Epithelial cell of proximal tubule (primary cell): ENCODE results near the gene GPR173. TPM values are rescaled to one million over a fixed set of nuclear protein-coding genes. Genes with fewer than 3 reads are reported as not detected.

Experiments
- DNase-seq: peaks from one replicate; pipeline ENCODE4 v3.0.0-alpha.2; 2011; ENCODE audit warnings: low read depth
- H3K4me3 ChIP-seq: 2 replicates; pipeline ENCODE4 v1.5.1; 2011; ENCODE audit warnings: low read depth, mild to moderate bottlenecking, low read length
- total RNA-seq: library from RNA; depleted of rRNA; stranded (reverse); fragments of >200 nt; gene quantifications from 2 replicates; pipeline ENCODE4 v1.2.3, GENCODE V29; 2015
- TF ChIP-seq, protein P1 (sequence below): conservative IDR thresholded peaks from 2 replicates; pipeline ENCODE4 v1.5.1; 2012; ENCODE audit warnings: low read depth, mild to moderate bottlenecking, low read length

GPR173 gene
- total RNA-seq, 1 donor from 2014 or later, result 2.2 TPM

DNA sequence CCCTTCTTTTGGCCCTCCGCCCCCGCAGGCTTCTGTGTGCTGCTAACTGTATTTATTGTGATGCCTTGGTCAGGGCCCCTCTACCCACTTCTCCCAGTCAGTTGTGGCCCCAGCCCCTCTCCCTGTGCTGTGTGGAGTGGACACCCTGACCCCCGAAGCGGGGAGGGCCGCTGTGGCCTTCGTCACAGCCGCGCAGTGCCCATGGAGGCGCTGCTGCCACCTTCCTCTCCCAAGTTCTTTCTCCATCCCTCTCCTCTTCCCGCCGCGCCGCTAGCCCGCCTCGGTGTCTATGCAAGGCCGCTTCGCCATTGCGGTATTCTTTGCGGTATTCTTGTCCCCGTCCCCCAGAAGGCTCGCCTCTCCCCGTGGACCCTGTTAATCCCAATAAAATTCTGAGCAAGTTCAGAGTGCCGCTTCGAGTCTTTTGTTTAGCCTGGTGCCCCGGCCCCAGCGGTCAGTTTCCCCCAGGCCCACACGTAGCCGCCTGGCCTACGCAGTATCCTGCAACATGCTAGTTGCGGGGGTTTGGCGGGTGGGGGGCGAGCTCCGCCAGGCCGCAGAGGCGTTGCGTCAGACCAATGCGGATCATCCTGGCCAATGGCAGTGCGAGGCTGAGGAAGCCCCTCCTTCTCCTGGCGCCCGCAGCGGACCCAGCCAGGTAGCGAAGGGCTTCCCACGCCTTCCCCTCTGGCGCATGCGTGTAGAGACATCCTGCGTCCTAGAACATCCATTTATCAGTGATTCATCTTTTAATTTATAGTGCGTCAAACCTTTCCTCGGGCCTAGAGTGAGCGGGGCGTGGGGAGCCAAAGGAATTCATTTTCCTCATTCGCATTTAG, 39.8 kb downstream of the GPR173 start:
- peak overlapping the region; percentile 55 for H3K4me3 ChIP-seq
- TF ChIP-seq, protein P1, sequence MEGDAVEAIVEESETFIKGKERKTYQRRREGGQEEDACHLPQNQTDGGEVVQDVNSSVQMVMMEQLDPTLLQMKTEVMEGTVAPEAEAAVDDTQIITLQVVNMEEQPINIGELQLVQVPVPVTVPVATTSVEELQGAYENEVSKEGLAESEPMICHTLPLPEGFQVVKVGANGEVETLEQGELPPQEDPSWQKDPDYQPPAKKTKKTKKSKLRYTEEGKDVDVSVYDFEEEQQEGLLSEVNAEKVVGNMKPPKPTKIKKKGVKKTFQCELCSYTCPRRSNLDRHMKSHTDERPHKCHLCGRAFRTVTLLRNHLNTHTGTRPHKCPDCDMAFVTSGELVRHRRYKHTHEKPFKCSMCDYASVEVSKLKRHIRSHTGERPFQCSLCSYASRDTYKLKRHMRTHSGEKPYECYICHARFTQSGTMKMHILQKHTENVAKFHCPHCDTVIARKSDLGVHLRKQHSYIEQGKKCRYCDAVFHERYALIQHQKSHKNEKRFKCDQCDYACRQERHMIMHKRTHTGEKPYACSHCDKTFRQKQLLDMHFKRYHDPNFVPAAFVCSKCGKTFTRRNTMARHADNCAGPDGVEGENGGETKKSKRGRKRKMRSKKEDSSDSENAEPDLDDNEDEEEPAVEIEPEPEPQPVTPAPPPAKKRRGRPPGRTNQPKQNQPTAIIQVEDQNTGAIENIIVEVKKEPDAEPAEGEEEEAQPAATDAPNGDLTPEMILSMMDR, result no peak
- DNase-seq, result no peak

DNA sequence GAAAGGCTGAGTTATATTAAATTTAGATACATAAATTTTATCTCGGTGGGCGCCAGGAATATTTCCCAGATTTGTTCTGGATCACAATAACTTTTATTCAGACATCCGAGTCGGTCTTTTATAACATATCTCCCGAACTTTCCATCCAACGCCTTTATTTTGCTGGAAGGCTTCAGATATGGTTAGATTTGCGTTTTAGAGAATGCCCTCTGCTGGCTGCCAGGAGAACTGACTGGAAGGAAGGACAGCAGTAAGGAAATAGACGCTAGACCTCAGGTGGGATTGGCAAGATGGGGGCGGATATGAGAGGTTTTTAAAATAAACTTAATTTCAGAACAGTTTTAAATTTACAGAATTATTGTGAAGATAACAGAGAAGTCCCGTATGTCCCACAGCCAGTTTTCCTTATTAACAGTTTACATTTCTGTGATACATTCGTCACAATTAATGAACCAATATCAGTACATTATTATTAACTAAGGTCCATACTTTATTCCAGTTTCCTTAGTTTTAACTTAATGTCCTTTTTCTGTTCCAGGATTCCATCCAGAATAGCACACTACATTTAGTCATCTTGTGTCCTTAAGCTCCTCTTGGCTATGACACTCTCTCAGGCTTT, 40.7 kb downstream of the GPR173 start:
- TF ChIP-seq, protein P1, result peak; percentile 74
- no peak for DNase-seq
- H3K4me3 ChIP-seq, result peak overlapping the region; percentile 55

DNA sequence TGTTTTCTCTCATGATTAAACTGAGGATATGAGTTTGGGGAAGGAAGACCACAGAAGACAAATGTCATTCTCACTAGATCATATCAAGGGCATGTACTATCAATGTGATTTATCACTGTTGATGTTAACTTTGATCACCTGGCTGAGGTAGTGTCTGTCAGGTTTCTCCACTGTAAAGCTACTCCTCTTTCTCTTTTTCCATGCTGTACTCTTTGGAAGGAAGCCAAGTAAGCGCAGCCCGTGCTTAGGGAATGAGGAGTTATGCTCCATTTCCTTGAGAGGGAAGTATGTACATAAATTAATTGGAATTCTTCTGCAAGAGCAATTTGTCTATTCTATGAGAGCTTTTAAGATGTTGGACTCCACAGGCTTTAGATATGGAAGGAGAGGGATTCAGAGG, 41.3 kb downstream of the GPR173 start:
- no peak overlapping the region for H3K4me3 ChIP-seq
- DNase-seq, result no peak
- TF ChIP-seq, protein P1, result no peak

DNA sequence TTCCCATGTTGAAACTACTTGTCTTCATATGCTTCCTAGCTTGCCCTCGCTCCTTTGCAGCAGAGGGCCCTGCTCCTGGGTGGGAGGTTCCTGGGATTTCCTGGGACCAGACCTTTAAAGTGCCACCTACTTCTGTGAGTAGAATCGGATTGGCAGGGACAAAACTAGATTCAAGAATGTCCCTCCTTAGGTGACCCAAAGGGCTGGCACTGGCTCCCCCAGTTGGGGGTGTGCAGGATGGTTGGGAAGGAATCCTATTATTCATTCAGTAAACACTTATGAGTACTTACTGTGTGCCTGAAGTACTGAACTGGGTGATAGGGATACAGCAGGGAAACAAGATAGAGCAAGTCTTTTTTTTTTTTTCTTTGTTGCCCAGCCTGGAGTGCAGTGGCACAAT, 42.8 kb downstream of the GPR173 start:
- TF ChIP-seq, protein P1, result no peak

DNA sequence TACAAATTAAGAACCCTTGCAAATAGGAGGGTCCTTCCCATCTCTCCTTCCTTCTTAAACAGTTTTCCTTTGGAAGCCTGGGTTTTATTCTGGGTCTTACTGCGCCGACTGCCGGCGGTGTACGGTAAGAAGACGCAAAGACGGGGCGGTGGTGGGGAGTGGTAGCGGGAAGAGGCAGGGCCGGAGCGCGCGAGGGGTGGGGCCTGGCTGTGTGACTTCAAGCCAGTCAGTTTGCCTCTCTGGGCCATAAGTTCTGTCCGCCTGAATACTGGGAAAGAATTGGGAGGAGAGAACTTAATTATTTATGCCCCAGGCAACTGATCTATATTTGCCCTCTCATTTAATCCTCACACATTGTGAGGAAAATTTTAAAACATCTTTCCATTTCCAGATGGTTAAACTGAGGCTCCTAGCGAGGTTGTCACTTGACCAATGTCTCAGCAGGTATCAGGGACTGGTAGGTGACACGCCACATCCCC, 44.6 kb downstream of the GPR173 start:
- TF ChIP-seq, protein P1, result peak; percentile 56
- DNase-seq, result no peak
- H3K4me3 ChIP-seq, result peak overlapping the region; percentile 58

More for the DNA sequence above, 42.8 kb downstream of the GPR173 start:
- H3K4me3 ChIP-seq, result no peak overlapping the region
- DNase-seq, result no peak

DNA sequence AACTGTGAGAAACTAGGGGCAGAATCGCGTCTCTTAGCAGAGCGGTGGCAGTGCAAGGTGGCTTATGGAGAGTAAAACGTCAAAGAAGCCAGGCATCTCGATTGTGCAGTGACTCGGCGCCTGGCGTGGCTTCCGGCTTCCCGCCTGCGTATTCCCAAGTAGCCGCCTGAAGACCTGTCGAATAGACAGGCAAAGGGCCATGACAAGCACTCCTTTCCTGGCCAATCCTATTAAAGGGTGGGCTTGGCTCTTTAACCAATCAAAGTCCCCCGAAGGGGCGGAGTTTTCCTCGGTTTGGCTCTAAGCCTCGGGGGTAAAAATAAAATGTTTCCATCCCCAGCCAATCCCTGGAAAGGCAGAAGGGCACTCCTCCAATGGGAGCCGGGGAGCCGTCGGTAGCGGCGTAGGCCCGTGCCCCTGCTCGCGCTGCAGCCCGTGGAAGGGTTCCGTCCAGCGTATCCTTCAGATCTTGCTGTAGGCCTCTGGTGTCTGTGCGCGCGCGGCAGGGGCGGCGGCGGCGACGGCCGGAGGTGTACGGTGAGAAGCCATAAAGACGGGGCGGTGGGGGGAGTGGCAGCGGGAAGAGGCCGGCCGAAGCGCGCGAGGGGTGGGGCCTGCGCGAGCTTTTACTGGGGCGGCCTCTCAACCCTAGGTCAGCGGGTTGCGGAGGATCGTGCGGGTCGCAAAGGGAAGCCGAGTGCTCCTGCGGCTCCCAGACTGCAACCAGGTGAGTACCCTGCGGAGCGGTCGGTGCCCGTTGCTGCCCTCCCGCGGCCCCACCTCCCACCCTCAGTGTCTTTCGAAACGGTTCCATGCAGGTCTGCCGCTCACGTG, 45.4 kb downstream of the GPR173 start, which contains the start of gene KANTR:
KANTR (plus strand) TSS at position 395 of the 834 bp plus-strand sequence. CDS start 30,131 bp downstream, outside the sequence.
- TF ChIP-seq, protein P1, result peak; percentile 10
- DNase-seq, result peak; percentile 68
- peak within 1 kb of the TSS; percentile 74 for H3K4me3 ChIP-seq
